ENCODE results near the gene KDM5A.

KDM5A gene

DNA sequence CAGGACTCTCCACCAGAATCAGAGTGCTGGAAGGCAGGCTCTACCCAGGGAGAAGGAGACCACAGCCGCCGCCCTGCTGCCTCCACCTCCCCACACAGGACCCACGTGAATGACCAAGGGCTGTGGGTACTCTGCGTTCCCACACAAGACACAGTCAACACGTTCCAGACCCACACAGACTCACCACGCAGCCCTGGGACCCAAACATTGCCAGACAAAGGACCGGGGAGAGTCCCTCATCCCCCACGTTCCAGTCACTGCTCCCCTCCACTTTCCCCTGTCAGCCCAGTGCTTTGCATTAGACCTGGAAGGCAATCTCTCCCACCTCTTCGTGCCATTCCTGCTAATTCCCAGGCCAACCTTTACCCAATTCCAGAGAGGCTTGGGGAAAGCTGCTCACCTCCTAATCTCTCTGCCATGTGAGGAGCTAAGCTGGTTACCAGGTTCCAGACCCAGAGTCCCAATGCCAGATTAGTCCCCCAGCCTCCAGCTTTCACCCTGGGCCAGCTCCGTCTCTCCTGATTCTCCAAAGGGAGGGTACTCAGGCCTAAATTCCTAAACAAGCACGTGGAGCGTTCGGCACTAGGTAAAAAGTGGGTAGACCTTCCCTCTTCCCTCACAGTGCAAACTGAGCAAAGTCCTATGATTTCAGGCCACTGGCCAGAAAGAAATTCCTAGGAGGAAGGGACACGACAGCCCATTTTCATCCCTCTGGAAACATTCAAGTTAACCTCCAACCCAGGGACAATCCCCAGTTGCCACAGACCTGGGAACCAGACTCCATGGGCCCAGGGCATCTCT, 131.4 kb downstream of the KDM5A start:
- no peak for DNase-seq (ENCODE audit: low read depth)
- TF ChIP-seq MYC (IDR thresholded peaks at IDR 0.05; ENCODE audit: low read depth, low read length) = no peak
- no peak for TF ChIP-seq POLR2A (IDR thresholded peaks at IDR 0.05; ENCODE audit: extremely low read depth, insufficient read length)
- TF ChIP-seq, protein P1, sequence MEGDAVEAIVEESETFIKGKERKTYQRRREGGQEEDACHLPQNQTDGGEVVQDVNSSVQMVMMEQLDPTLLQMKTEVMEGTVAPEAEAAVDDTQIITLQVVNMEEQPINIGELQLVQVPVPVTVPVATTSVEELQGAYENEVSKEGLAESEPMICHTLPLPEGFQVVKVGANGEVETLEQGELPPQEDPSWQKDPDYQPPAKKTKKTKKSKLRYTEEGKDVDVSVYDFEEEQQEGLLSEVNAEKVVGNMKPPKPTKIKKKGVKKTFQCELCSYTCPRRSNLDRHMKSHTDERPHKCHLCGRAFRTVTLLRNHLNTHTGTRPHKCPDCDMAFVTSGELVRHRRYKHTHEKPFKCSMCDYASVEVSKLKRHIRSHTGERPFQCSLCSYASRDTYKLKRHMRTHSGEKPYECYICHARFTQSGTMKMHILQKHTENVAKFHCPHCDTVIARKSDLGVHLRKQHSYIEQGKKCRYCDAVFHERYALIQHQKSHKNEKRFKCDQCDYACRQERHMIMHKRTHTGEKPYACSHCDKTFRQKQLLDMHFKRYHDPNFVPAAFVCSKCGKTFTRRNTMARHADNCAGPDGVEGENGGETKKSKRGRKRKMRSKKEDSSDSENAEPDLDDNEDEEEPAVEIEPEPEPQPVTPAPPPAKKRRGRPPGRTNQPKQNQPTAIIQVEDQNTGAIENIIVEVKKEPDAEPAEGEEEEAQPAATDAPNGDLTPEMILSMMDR (IDR thresholded peaks at IDR 0.05; ENCODE audit: low read depth, low read length) = no peak
- TF ChIP-seq, protein P2, sequence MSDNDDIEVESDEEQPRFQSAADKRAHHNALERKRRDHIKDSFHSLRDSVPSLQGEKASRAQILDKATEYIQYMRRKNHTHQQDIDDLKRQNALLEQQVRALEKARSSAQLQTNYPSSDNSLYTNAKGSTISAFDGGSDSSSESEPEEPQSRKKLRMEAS (IDR thresholded peaks at IDR 0.05; ENCODE audit: low read depth, low read length) = no peak
- H3K4me3 ChIP-seq (ENCODE audit: low read depth, low read length) = no peak overlapping the region

DNA sequence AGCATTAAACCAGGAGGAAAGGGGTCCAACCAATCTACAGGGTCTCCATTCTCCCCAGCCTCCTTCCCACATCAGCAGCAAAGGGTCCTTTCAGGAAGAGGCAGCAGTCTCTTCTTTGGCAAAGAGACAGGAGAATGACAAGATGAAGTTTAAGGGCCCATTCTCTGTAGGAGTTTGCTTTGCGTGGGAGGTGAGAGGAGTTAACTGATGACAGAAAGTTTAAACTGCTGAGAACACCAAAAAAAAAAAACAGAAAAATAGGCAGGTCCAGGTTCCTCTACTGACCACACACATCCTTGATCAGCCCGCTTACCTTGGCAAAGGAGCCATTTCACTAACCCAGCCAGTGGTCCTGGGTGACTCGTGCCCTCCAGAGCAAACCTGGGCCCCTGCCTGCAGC, 132.2 kb downstream of the KDM5A start:
- DNase-seq (ENCODE audit: low read depth) = no peak

DNA sequence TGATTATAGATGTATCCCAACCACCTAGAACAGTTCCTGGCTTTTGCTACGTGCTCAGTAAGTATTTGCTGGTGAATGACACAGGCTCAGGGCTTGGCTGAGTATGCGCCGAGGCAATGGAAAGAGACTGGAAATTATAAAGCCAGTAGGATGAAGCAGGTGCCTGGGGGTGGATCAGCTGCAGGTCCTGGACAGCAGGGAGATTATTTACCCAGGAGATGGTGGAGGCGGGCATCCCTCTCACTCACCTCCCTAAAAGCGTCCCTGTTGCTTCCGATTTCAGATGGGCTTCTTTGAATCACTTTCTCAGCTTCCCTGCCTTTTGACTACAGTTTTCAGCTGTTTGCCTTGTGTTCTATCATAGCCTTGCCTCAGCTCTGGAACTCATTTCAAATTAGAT, 132.9 kb downstream of the KDM5A start:
- DNase-seq (ENCODE audit: low read depth) = no peak
- no peak overlapping the region for H3K4me3 ChIP-seq (ENCODE audit: low read depth, low read length)
- TF ChIP-seq, protein P1 (IDR thresholded peaks at IDR 0.05; ENCODE audit: low read depth, low read length) = no peak
- TF ChIP-seq MYC (IDR thresholded peaks at IDR 0.05; ENCODE audit: low read depth, low read length) (no peak), POLR2A (IDR thresholded peaks at IDR 0.05; ENCODE audit: extremely low read depth, insufficient read length) (no peak)
- TF ChIP-seq, protein P2 (IDR thresholded peaks at IDR 0.05; ENCODE audit: low read depth, low read length) = no peak

More for the DNA sequence above, 132.2 kb downstream of the KDM5A start:
- no peak overlapping the region for H3K4me3 ChIP-seq (ENCODE audit: low read depth, low read length)
- TF ChIP-seq MYC (IDR thresholded peaks at IDR 0.05; ENCODE audit: low read depth, low read length) = no peak
- TF ChIP-seq, protein P2 (IDR thresholded peaks at IDR 0.05; ENCODE audit: low read depth, low read length) = no peak
- TF ChIP-seq, protein P1 (IDR thresholded peaks at IDR 0.05; ENCODE audit: low read depth, low read length) = no peak
- no peak for TF ChIP-seq POLR2A (IDR thresholded peaks at IDR 0.05; ENCODE audit: extremely low read depth, insufficient read length)

DNA sequence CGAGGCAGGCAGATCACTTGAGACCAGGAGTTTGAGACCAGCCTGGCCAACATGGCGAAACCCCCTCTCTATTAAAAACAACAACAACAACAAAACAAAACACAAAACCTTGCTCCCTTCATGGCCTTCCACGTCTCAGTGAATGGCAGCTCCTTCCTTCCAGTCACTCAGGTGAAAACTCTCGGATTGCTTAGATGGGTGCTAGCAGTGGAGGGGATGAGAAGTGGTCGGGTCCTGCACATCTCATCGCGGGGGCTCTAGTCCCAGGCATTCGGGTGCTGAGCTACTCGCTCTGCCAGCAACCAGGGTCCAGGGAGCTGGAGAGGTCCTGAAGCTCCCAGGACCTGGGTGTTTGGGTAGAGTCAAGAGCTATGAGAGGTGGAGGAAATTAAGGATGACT, 134.2 kb downstream of the KDM5A start:
- no peak for TF ChIP-seq MYC (IDR thresholded peaks at IDR 0.05; ENCODE audit: low read depth, low read length)
- no peak for TF ChIP-seq POLR2A (IDR thresholded peaks at IDR 0.05; ENCODE audit: extremely low read depth, insufficient read length)
- TF ChIP-seq, protein P2 (IDR thresholded peaks at IDR 0.05; ENCODE audit: low read depth, low read length) = no peak
- TF ChIP-seq, protein P1 (IDR thresholded peaks at IDR 0.05; ENCODE audit: low read depth, low read length) = no peak
- H3K4me3 ChIP-seq (ENCODE audit: low read depth, low read length) = no peak overlapping the region
- DNase-seq (ENCODE audit: low read depth) = no peak

DNA sequence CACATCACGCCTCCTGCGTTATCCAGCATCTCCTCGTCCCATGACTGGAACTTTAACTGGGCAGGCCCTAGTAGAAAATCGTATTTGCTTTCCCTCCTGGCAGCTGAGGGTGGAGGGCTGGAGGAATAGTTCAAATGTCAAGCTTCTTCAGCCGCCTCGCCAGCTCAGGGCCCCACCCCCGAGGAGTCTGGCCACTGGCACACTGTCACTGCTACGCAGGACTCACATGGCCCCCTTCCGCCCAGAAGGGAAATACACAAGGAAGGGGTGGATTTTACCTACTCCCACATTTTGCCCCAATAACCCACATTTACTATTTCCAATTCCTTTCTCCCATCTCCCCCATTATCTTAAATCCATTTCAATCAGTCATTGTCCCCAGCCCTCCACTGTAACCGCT, 135.1 kb downstream of the KDM5A start:
- H3K4me3 ChIP-seq (ENCODE audit: low read depth, low read length) = no peak overlapping the region
- no peak for DNase-seq (ENCODE audit: low read depth)
- TF ChIP-seq MYC (IDR thresholded peaks at IDR 0.05; ENCODE audit: low read depth, low read length) = no peak

DNA sequence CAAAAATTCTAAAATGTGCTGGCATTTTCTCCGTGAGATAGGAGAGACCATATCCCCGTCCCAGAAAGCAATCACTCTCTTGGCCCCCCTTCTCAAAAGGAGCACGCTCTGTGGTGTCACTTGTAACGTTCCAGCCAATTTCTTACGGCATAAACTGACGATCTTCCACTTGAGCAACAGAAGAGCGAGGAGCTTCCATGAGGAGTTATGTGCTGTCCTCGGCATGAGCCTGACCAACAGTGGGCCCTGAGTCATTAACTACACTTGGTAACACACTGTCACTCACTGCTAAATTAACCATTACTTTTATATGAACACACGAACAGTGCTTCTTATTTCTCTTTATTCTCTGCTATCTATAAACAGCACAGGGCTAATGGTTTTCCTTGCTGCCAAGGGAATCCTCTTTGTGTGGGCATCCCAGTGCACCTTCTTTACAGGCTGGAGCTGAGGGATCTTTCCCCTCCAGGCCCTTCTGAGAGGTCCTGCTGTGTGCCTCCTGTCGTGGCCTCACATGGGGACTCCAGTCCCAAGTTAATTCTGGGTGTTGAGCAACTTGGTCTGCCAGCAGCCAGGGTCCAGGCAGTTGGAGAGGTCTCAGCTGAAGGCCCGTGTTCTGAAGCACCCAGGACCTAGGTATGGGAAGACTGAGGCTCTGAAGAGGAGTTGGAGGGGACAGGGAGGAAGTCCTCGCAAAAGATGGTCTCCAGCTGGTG, 135.8 kb downstream of the KDM5A start:
- no peak for DNase-seq (ENCODE audit: low read depth)
- no peak overlapping the region for H3K4me3 ChIP-seq (ENCODE audit: low read depth, low read length)
- TF ChIP-seq MYC (IDR thresholded peaks at IDR 0.05; ENCODE audit: low read depth, low read length) = no peak
- TF ChIP-seq, protein P2 (IDR thresholded peaks at IDR 0.05; ENCODE audit: low read depth, low read length) = no peak
- TF ChIP-seq, protein P1 (IDR thresholded peaks at IDR 0.05; ENCODE audit: low read depth, low read length) = no peak
- no peak for TF ChIP-seq POLR2A (IDR thresholded peaks at IDR 0.05; ENCODE audit: extremely low read depth, insufficient read length)
